Right lobe of liver (tissue), 4 donors: ENCODE results near the gene TMEM19.

ENCODE experiments used
- CTCF ChIP-seq, 4 donors: fragments of 200-600 bp in 3 of 4; fragments of 450-650 bp in 1 of 4; IDR thresholded peaks; one replicate each; pipeline versions ENCODE4 v1.5.1 to v1.8.0; 2016 to 2022; ENCODE audit warnings: antibody characterized with exemption in 4 of 4, mild to moderate bottlenecking in 2 of 4
- POLR2A ChIP-seq: fragments of 450-650 bp; IDR thresholded peaks from one replicate; pipeline ENCODE4 v1.6.1; 2017; ENCODE audit warnings: antibody characterized with exemption, mild to moderate bottlenecking
- donor health status: DM: no; HTN: no; CAD: no.
- donor health status: DM: no; HTN: no; CAD: no.
- donor health status: DM: no; HTN: yes; CAD: no.

- TF ChIP-seq CTCF (IDR thresholded peaks at IDR 0.05) (no peak), POLR2A (no peak)
These were observed 32.7 kb downstream of the TMEM19 start for GRCh38 chr12:71718611-71719010.
